Panc1 (cell line): ENCODE measurements around the gene IL11RA.

Experiments
- CTCF ChIP-seq: fragments of 450-650 bp; IDR thresholded peaks from 2 replicates; pipeline ENCODE4 v1.5.1; 2017; ENCODE audit warnings: mild to moderate bottlenecking
- TCF7L2 ChIP-seq: IDR thresholded peaks from 2 replicates; pipeline ENCODE4 v1.6.1; 2011; ENCODE audit warnings: mild to moderate bottlenecking, low read depth, low read length, inconsistent platforms

DNA sequence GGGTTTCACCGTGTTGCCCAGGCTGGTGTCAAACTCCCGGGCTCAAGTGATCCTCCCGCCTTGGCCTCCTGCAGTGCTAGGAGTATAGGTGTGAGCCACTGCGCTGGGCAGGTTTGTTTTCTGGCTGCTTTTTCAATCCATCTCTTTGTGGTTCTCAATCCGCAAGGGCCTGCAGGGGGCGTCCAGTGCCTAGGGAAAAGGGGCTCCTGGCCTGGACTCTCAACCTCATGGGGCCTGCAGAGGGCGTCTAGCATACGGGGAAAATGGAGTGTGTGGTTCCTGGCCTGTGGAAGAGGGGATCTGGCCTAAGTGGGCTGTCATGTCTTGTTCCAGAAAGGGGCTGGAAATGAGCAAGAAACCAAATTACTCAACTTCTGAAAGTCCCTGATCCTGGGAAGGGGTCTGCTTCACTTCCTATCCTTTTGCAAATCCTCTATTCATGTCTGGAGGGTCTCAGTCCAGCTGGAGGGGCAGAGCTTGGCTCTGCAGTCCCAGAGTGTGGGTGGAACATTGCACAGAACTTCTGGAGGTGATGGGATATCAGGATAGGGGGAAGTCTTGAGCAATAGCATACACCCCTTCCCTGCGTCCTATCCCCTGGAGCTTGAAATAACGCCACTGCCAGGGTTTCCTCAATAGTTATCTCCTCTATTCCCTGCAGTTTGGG is 23.2 kb downstream of the IL11RA start:
- TF ChIP-seq TCF7L2 (no peak), CTCF (peak; percentile 96)
